Neural cell (in vitro differentiated cells): ENCODE measurements around the gene NELL1. TPM values are rescaled to one million over a fixed set of nuclear protein-coding genes. Genes with fewer than 3 reads are reported as not detected.

ENCODE experiments used
- H2AFZ ChIP-seq: fragments of 200-600, 300-800 bp; sonication (generic), shearing (Covaris generic); 2 replicates; pipeline ENCODE4 v1.6.0; 2014; ENCODE audit warnings: low read depth, mild to moderate bottlenecking, antibody characterized with exemption, low read length, moderate library complexity
- H3F3A ChIP-seq: fragments of 200-600 bp; shearing (Covaris generic); 2 replicates; pipeline ENCODE4 v1.6.1; 2016; ENCODE audit warnings: mild to moderate bottlenecking, moderate library complexity, mixed read lengths, antibody characterized with exemption, low read length; ENCODE audit not compliant: insufficient read depth, poor library complexity, severe bottlenecking
- H3K27ac ChIP-seq: fragments of 200-600, 300-800 bp; sonication (generic), shearing (Covaris generic); 2 replicates; pipeline ENCODE4 v1.5.1; 2014; ENCODE audit warnings: mild to moderate bottlenecking, low read length, moderate library complexity
- H3K27me3 ChIP-seq: fragments of 300-800, 200-600 bp; sonication (generic), shearing (Covaris generic); 2 replicates; pipeline ENCODE4 v1.6.0; 2014; ENCODE audit warnings: mild to moderate bottlenecking, low read depth, low read length, moderate library complexity; ENCODE audit not compliant: insufficient read depth
- H3K36me3 ChIP-seq: fragments of 300-800, 200-600 bp; sonication (generic), shearing (Covaris generic); 2 replicates; pipeline ENCODE4 v1.5.1; 2014; ENCODE audit warnings: mild to moderate bottlenecking, antibody characterized with exemption, low read length, moderate library complexity; ENCODE audit not compliant: insufficient read depth
- H3K4me2 ChIP-seq: fragments of 300-800, 200-600 bp; sonication (generic), shearing (Covaris generic); 2 replicates; pipeline ENCODE4 v1.6.0; 2014; ENCODE audit warnings: mild to moderate bottlenecking, low read length
- H3K4me3 ChIP-seq: fragments of 300-800, 200-600 bp; sonication (generic), shearing (Covaris generic); 2 replicates; pipeline ENCODE4 v1.5.1; 2014; ENCODE audit warnings: mild to moderate bottlenecking, low read length, moderate library complexity
- H3K79me2 ChIP-seq: fragments of 200-600 bp; shearing (Covaris generic); replicated peaks from 2 replicates; pipeline ENCODE4 v1.6.0; 2014; ENCODE audit warnings: mild to moderate bottlenecking, low read length, moderate library complexity; ENCODE audit not compliant: insufficient read depth
- H3K9ac ChIP-seq: fragments of 300-800, 200-600 bp; sonication (generic), shearing (Covaris generic); 2 replicates; pipeline ENCODE4 v1.6.1; 2016; ENCODE audit warnings: mild to moderate bottlenecking, low read length, mixed read lengths
- H3K9me2 ChIP-seq: fragments of 200-600 bp; shearing (Covaris generic); 2 replicates; pipeline ENCODE4 v1.6.1; 2016; ENCODE audit warnings: mild to moderate bottlenecking, low read length, mixed read lengths; ENCODE audit not compliant: insufficient read depth
- H3K9me3 ChIP-seq: fragments of 200-600, 300-800 bp; sonication (generic), shearing (Covaris generic); 2 replicates; pipeline ENCODE4 v1.6.1; 2016; ENCODE audit warnings: mild to moderate bottlenecking, mixed run types, low read length, moderate library complexity, mixed read lengths
- H4K20me1 ChIP-seq: fragments of 200-600 bp; shearing (Covaris generic); 2 replicates; pipeline ENCODE4 v1.6.1; 2016; ENCODE audit warnings: mild to moderate bottlenecking, mixed run types; ENCODE audit not compliant: insufficient read depth
- CTCF ChIP-seq: fragments of 450-650 bp; IDR thresholded peaks from 2 replicates; pipeline ENCODE4 v1.5.1; 2014; ENCODE audit warnings: antibody characterized with exemption, mild to moderate bottlenecking, moderate library complexity; ENCODE audit not compliant: poor library complexity, severe bottlenecking
- EP300 ChIP-seq: fragments of 450-650 bp; conservative IDR thresholded peaks from 2 replicates; pipeline ENCODE4 v1.6.1; 2014; ENCODE audit warnings: antibody characterized with exemption, mild to moderate bottlenecking, moderate library complexity; ENCODE audit not compliant: poor library complexity, severe bottlenecking
- EZH2 ChIP-seq: fragments of 200-600, 300-800 bp; shearing (Covaris generic), sonication (generic); IDR thresholded peaks from 2 replicates; pipeline ENCODE4 v1.6.1; 2014; ENCODE audit warnings: antibody characterized with exemption, low read length, borderline replicate concordance, mild to moderate bottlenecking; ENCODE audit not compliant: insufficient read depth, poor library complexity, severe bottlenecking
- MXI1 ChIP-seq: fragments of 450-650 bp; conservative IDR thresholded peaks from 2 replicates; pipeline ENCODE4 v1.6.1; 2014; ENCODE audit warnings: antibody characterized with exemption, mild to moderate bottlenecking; ENCODE audit not compliant: poor library complexity, severe bottlenecking
- POLR2AphosphoS5 ChIP-seq: IDR thresholded peaks from 2 replicates; pipeline ENCODE4 v1.6.1; 2012
- RAD21 ChIP-seq: fragments of 450-650 bp; conservative IDR thresholded peaks from 2 replicates; pipeline ENCODE4 v1.6.1; 2014; ENCODE audit warnings: antibody characterized with exemption, mild to moderate bottlenecking, moderate library complexity
- SMC3 ChIP-seq: fragments of 450-650 bp; conservative IDR thresholded peaks from 2 replicates; pipeline ENCODE4 v1.6.1; 2014; ENCODE audit warnings: antibody characterized with exemption, mild to moderate bottlenecking, moderate library complexity; ENCODE audit not compliant: poor library complexity
- TAF1 ChIP-seq: IDR thresholded peaks from 2 replicates; pipeline ENCODE4 v1.6.1; 2012; ENCODE audit warnings: low read depth
- polyA plus RNA-seq: library from polyadenylated mRNA; depleted of rRNA; stranded (reverse); fragments of >200 nt; gene quantifications from 2 replicates; pipeline ENCODE4 v1.2.3, GENCODE V29; 2014
- TF ChIP-seq, protein P1 (sequence below): IDR thresholded peaks from 2 replicates; pipeline ENCODE4 v1.6.1; 2012; ENCODE audit warnings: borderline replicate concordance

NELL1 gene
- polyA plus RNA-seq, 1 donor from 2014 or later, result 70.4 TPM

DNA sequence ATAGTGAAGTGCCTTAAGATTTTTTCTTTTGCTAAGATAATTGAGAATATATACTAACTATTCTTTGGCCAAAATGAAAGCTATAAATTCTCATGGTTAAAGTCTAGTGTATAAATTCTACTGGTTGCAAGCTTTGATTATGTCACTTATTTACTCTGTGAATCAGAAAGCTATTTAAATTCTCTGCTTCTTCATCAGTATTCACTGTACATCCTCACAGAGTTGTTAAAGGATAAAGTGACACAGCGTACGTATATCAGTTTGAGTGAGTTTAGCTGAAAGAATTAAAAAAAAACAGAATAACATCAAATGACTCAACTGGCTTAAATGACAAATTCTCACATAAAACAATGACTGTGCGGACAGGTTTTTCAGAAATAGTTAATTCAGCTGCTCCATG, 453.1 kb downstream of the NELL1 start:
- H3F3A ChIP-seq, result no peaks in the 10 kb centered on the region
- no peaks in the 10 kb centered on the region for H3K27me3 ChIP-seq
- H3K36me3 ChIP-seq, result no peaks in the 10 kb centered on the region
- H3K4me3 ChIP-seq, result no peak overlapping the region
- H3K79me2 ChIP-seq, result no peaks in the 10 kb centered on the region
- no peak overlapping the region for H2AFZ ChIP-seq
- H3K9ac ChIP-seq, result no peak overlapping the region
- no peaks in the 10 kb centered on the region for H3K9me3 ChIP-seq
- TF ChIP-seq RAD21 (no peak), MXI1 (no peak), EZH2 (no peak), POLR2AphosphoS5 (no peak), SMC3 (no peak), CTCF (no peak), TAF1 (no peak), EP300 (no peak)
- TF ChIP-seq, protein P1, sequence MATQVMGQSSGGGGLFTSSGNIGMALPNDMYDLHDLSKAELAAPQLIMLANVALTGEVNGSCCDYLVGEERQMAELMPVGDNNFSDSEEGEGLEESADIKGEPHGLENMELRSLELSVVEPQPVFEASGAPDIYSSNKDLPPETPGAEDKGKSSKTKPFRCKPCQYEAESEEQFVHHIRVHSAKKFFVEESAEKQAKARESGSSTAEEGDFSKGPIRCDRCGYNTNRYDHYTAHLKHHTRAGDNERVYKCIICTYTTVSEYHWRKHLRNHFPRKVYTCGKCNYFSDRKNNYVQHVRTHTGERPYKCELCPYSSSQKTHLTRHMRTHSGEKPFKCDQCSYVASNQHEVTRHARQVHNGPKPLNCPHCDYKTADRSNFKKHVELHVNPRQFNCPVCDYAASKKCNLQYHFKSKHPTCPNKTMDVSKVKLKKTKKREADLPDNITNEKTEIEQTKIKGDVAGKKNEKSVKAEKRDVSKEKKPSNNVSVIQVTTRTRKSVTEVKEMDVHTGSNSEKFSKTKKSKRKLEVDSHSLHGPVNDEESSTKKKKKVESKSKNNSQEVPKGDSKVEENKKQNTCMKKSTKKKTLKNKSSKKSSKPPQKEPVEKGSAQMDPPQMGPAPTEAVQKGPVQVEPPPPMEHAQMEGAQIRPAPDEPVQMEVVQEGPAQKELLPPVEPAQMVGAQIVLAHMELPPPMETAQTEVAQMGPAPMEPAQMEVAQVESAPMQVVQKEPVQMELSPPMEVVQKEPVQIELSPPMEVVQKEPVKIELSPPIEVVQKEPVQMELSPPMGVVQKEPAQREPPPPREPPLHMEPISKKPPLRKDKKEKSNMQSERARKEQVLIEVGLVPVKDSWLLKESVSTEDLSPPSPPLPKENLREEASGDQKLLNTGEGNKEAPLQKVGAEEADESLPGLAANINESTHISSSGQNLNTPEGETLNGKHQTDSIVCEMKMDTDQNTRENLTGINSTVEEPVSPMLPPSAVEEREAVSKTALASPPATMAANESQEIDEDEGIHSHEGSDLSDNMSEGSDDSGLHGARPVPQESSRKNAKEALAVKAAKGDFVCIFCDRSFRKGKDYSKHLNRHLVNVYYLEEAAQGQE, result no peak
- H3K4me2 ChIP-seq, result no peak overlapping the region
- H3K27ac ChIP-seq, result no peak overlapping the region
- no peaks in the 10 kb centered on the region for H3K9me2 ChIP-seq
- H4K20me1 ChIP-seq, result no peaks in the 10 kb centered on the region

- Histone ChIP-seq H3K79me2 (no peaks in the 10 kb centered on the region), H2AFZ (no peak overlapping the region), H3K27ac (no peak overlapping the region), H3K27me3 (no peaks in the 10 kb centered on the region), H3F3A (no peaks in the 10 kb centered on the region), H4K20me1 (no peaks in the 10 kb centered on the region), H3K4me3 (no peak overlapping the region), H3K36me3 (no peaks in the 10 kb centered on the region), H3K9ac (no peak overlapping the region), H3K9me2 (no peaks in the 10 kb centered on the region), H3K4me2 (no peak overlapping the region), H3K9me3 (no peaks in the 10 kb centered on the region)
- TF ChIP-seq MXI1, result no peak
- no peak for TF ChIP-seq SMC3
- no peak for TF ChIP-seq EP300
- no peak for TF ChIP-seq CTCF
- no peak for TF ChIP-seq EZH2
- TF ChIP-seq, protein P1, result no peak
- no peak for TF ChIP-seq RAD21
These were observed 462.8 kb downstream of the NELL1 start for GRCh38 chr11:21132146-21132720.
